Measurements from ENCODE around the gene ZBTB7C. TPM values are rescaled to one million over a fixed set of nuclear protein-coding genes. Genes with fewer than 3 reads are reported as not detected.

ZBTB7C gene
- polyA plus RNA-seq, 1 donor (not counting 4 experiments of a cell fraction or from before 2014, with no cell fraction given): 0.58 TPM

DNA sequence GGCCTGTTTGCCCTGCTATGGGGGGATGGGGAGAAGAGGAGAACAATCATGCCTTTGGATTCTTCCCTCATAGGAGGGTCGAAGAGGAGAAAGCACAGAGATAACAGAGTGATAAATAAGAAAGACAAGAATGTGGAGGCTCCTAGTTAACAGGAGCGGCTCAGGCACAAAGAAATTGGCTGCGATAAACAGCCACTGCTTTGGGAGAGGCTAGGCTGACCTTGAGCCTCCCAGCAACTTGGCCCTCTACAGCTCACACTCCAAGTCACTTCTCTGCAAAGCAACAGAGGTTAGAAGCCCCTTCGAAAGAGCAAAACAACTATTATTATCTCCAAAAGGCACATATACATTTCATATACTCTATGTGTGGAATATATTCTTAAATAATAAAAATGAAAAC is 69.5 kb downstream of the ZBTB7C start:
- Histone ChIP-seq H3K4me2 (ENCODE audit: control insufficient read depth, extremely low read depth, insufficient read depth, low read depth, low read length) (no peak overlapping the region), H4K20me1 (ENCODE audit: control insufficient read depth, extremely low read depth, insufficient read depth, low read length) (no peaks in the 10 kb centered on the region), H3K27me3 (ENCODE audit: control insufficient read depth, extremely low read depth, insufficient read depth, low read length) (no peaks in the 10 kb centered on the region), H3K9ac (ENCODE audit: control insufficient read depth, extremely low read depth, insufficient read depth, low read length) (no peak overlapping the region), H3K9me3 (ENCODE audit: control insufficient read depth, low read depth, low read length) (no peaks in the 10 kb centered on the region), H2AFZ (ENCODE audit: control insufficient read depth, low read length) (no peak overlapping the region), H3K36me3 (ENCODE audit: control insufficient read depth in 2 of 2, extremely low read depth in 1 of 2, insufficient read depth in 2 of 2, low read length in 2 of 2) (no peaks in the 10 kb centered on the region), H3K4me1 (ENCODE audit: control insufficient read depth, extremely low read depth, insufficient read depth, low read length) (no peaks in the 10 kb centered on the region), H3K4me3 (ENCODE audit: control insufficient read depth in 2 of 3, extremely low read depth in 1 of 3, insufficient read depth in 2 of 3, low read depth in 1 of 3, low read length in 3 of 3) (no peak overlapping the region), H3K27ac (ENCODE audit: control insufficient read depth, insufficient read depth, low read length) (no peak overlapping the region), H3K9me1 (ENCODE audit: control insufficient read depth, extremely low read depth, insufficient read depth, low read length) (no peaks in the 10 kb centered on the region), H3K79me2 (ENCODE audit: control insufficient read depth, insufficient read depth, low read length) (no peaks in the 10 kb centered on the region)
- DNase-seq (ENCODE audit: low read depth, low spot score) (no peak), FAIRE-seq (no peak)
- TF ChIP-seq, protein P1, sequence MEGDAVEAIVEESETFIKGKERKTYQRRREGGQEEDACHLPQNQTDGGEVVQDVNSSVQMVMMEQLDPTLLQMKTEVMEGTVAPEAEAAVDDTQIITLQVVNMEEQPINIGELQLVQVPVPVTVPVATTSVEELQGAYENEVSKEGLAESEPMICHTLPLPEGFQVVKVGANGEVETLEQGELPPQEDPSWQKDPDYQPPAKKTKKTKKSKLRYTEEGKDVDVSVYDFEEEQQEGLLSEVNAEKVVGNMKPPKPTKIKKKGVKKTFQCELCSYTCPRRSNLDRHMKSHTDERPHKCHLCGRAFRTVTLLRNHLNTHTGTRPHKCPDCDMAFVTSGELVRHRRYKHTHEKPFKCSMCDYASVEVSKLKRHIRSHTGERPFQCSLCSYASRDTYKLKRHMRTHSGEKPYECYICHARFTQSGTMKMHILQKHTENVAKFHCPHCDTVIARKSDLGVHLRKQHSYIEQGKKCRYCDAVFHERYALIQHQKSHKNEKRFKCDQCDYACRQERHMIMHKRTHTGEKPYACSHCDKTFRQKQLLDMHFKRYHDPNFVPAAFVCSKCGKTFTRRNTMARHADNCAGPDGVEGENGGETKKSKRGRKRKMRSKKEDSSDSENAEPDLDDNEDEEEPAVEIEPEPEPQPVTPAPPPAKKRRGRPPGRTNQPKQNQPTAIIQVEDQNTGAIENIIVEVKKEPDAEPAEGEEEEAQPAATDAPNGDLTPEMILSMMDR (optimal IDR thresholded peaks at IDR 0.05 in 1 of 3, IDR thresholded peaks at IDR 0.05 in 1 of 3, conservative IDR thresholded peaks at IDR 0.05 in 1 of 3; ENCODE audit: extremely low read depth in 1 of 3, insufficient read depth in 2 of 3, low read length in 3 of 3): no peak
- no peak for TF ChIP-seq EZH2 (IDR thresholded peaks at IDR 0.05; ENCODE audit: low read length)
- dilution Hi-C loops (cut with MboI; ENCODE audit: extremely low pct_ligation_motif_present, low sequenced_read_pairs): loop anchor here (10.0 kb wide), 1 partner anchor 55 kb away; no protein-coding TSS in a partner anchor

DNA sequence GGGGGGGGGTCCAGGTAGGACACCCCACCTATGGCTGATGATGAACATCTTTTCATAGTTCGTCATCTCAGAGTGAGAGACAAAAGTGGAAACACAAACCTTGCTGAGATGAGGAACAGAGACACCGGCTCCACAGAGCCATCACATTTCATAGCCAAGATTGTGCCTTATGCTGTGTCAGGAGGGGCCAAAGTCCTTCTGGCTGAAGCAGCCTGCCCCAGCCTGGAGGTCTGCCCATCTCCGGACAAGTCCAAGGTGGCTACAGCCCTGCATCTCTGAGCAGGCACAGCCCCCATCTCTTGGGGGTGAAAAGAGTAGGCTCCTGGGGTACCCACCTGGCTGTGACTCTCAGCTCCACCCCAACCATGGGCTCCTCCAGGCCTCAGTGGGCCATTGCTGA is 70.3 kb downstream of the ZBTB7C start:
- dilution Hi-C loops (cut with MboI; ENCODE audit: extremely low pct_ligation_motif_present, low sequenced_read_pairs): loop anchor here (10.0 kb wide), 1 partner anchor 56 kb away; no protein-coding TSS in a partner anchor
- FAIRE-seq: no peak

More for the DNA sequence above, 70.3 kb downstream of the ZBTB7C start:
- Histone ChIP-seq H3K4me1 (ENCODE audit: control insufficient read depth, extremely low read depth, insufficient read depth, low read length) (no peaks in the 10 kb centered on the region), H3K4me2 (ENCODE audit: control insufficient read depth, extremely low read depth, insufficient read depth, low read depth, low read length) (no peak overlapping the region), H3K9me3 (ENCODE audit: control insufficient read depth, low read depth, low read length) (no peaks in the 10 kb centered on the region), H3K27ac (ENCODE audit: control insufficient read depth, insufficient read depth, low read length) (no peak overlapping the region), H3K79me2 (ENCODE audit: control insufficient read depth, insufficient read depth, low read length) (no peaks in the 10 kb centered on the region), H3K9ac (ENCODE audit: control insufficient read depth, extremely low read depth, insufficient read depth, low read length) (no peak overlapping the region), H3K4me3 (ENCODE audit: control insufficient read depth in 2 of 3, extremely low read depth in 1 of 3, insufficient read depth in 2 of 3, low read depth in 1 of 3, low read length in 3 of 3) (no peak overlapping the region), H2AFZ (ENCODE audit: control insufficient read depth, low read length) (no peak overlapping the region), H3K9me1 (ENCODE audit: control insufficient read depth, extremely low read depth, insufficient read depth, low read length) (no peaks in the 10 kb centered on the region), H3K36me3 (ENCODE audit: control insufficient read depth in 2 of 2, extremely low read depth in 1 of 2, insufficient read depth in 2 of 2, low read length in 2 of 2) (no peaks in the 10 kb centered on the region), H4K20me1 (ENCODE audit: control insufficient read depth, extremely low read depth, insufficient read depth, low read length) (no peaks in the 10 kb centered on the region), H3K27me3 (ENCODE audit: control insufficient read depth, extremely low read depth, insufficient read depth, low read length) (no peaks in the 10 kb centered on the region)
- no peak for DNase-seq (ENCODE audit: low read depth, low spot score)
- TF ChIP-seq, protein P1 (optimal IDR thresholded peaks at IDR 0.05 in 1 of 3, IDR thresholded peaks at IDR 0.05 in 1 of 3, conservative IDR thresholded peaks at IDR 0.05 in 1 of 3; ENCODE audit: extremely low read depth in 1 of 3, insufficient read depth in 2 of 3, low read length in 3 of 3): no peak
- TF ChIP-seq EZH2 (IDR thresholded peaks at IDR 0.05; ENCODE audit: low read length): no peak
